ENCODE measurements around the gene BMP2K. TPM values are rescaled to one million over a fixed set of nuclear protein-coding genes. Genes with fewer than 3 reads are reported as not detected.

The BMP2K gene
- total RNA-seq, 2 donors from 2014 or later, result 43.6 to 52.6 TPM

DNA sequence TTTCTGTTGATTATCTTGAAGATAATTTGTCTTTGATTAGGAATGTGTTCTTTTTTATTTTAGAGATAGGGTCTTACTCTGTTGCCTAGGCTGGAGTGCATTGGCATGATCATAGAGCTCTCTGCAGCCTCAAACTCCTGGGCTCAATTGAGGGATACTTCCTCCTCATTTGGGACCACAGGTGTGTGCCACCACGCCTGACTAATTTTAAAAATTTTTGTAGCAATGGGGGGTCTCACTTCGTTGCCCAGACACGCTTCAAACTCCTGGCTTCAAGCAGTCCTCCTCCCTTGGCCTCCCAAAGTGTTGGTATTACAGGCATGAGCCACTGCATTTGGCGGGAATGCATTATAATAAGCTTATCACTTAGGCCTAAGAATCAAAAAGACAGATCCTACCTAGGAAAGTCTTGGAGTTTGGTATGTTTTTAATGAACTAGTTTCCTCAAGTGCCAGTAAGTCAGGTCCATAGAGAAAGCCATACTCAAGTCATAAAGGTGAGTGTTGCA lies 21.7 kb downstream of the BMP2K start:
- Histone ChIP-seq H3K36me3 (no peaks in the 10 kb centered on the region), H3K9me3 (no peaks in the 10 kb centered on the region), H3K27me3 (no peaks in the 10 kb centered on the region), H3K27ac (no peak overlapping the region), H3K4me1 (peaks cover 0 to 13% of the 10 kb centered on the region in 2 donors), H3K4me3 (no peak overlapping the region)
- no peak for TF ChIP-seq CTCF (IDR thresholded peaks at IDR 0.05)
- DNase-seq (ENCODE audit: low spot score), result no peak

- Histone ChIP-seq H3K4me3 (no peak overlapping the region), H3K36me3 (no peaks in the 10 kb centered on the region), H3K27ac (no peak overlapping the region), H3K9me3 (no peaks in the 10 kb centered on the region), H3K27me3 (no peaks in the 10 kb centered on the region), H3K4me1 (peaks cover 0 to 13% of the 10 kb centered on the region in 2 donors)
- DNase-seq (ENCODE audit: low spot score), result no peak
- TF ChIP-seq CTCF (IDR thresholded peaks at IDR 0.05), result no peak
These were observed 23.7 kb downstream of the BMP2K start for GRCh38 chr4:78799551-78800495.

- Histone ChIP-seq H3K4me3 (no peak overlapping the region), H3K9me3 (no peaks in the 10 kb centered on the region), H3K4me1 (peaks cover 0 to 13% of the 10 kb centered on the region in 2 donors), H3K27me3 (no peaks in the 10 kb centered on the region), H3K36me3 (no peaks in the 10 kb centered on the region), H3K27ac (no peak overlapping the region)
- no peak for TF ChIP-seq CTCF (IDR thresholded peaks at IDR 0.05)
- no peak for DNase-seq (ENCODE audit: low spot score)
These were observed 24.8 kb downstream of the BMP2K start for GRCh38 chr4:78800965-78801364.

- DNase-seq (ENCODE audit: low spot score), result no peak
- TF ChIP-seq CTCF (IDR thresholded peaks at IDR 0.05), result no peak
- no peaks in the 10 kb centered on the region for H3K4me1 ChIP-seq
These were observed 27.8 kb downstream of the BMP2K start for GRCh38 chr4:78803983-78804382.

DNA sequence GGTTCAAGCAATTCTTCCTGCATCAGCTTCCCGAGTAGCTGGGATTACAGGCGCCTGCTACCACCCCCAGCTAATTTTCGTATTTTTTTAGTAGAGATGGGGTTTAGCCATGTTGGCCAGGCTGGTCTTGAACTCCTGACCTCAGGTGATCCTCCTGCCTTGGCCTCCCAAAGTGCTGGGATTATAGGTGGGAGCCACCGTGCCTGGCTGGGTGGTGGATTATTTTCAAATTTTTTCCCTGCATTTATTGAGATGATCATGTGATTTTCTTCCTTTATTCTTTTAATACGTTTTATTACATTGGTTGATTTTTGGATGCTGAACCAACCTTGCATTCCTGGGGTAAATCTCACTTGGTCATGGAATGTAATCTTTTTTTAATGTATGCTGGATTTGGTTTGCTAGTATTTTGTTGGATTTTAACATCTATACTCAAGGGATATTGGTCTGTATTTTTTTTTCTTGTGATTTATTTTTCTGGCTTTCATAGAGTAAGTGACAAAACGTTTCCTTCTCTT lies 30.9 kb downstream of the BMP2K start:
- no peaks in the 10 kb centered on the region for H3K36me3 ChIP-seq
- DNase-seq (ENCODE audit: low spot score), result no peak
- peaks cover 0 to 21% of the 10 kb centered on the region in 2 donors for H3K4me1 ChIP-seq
- peaks cover 0 to 9% of the 10 kb centered on the region in 2 donors for H3K9me3 ChIP-seq
- H3K4me3 ChIP-seq, result no peak overlapping the region
- TF ChIP-seq CTCF (IDR thresholded peaks at IDR 0.05), result no peak
- no peaks in the 10 kb centered on the region for H3K27me3 ChIP-seq
- H3K27ac ChIP-seq, result no peak overlapping the region

More at GRCh38 chr4:78803983-78804382, 27.8 kb downstream of the BMP2K start:
- H3K9me3 ChIP-seq, result peaks cover 0 to 9% of the 10 kb centered on the region in 2 donors
- no peak overlapping the region for H3K27ac ChIP-seq
- no peaks in the 10 kb centered on the region for H3K36me3 ChIP-seq
- no peak overlapping the region for H3K4me3 ChIP-seq
- H3K27me3 ChIP-seq, result no peaks in the 10 kb centered on the region

Measured in right atrium auricular region (tissue), 2 donors.